ENCODE results near the gene KRTAP5-5.

Gene KRTAP5-5

GRCh38 chr11:1630271-1630670 is 696 bp downstream of the KRTAP5-5 start:
- no peak for TF ChIP-seq CTCF (IDR thresholded peaks at IDR 0.05; ENCODE audit: control extremely low read depth, extremely low read depth, low read depth, missing control alignments)
- ChIA-PET POLR2A (no interaction called here), CTCF (interaction anchor here (1.3 to 4.7 kb wide), 6 partner anchors 9 to 426 kb away, joined by 3 to 30 read pairs (median 6); no protein-coding TSS in a partner anchor)
- DNase-seq (ENCODE audit: extremely low spot score): no peak

GRCh38 chr11:1631066-1631568 is 1.5 kb downstream of the KRTAP5-5 start:
- no peak for TF ChIP-seq CTCF (IDR thresholded peaks at IDR 0.05; ENCODE audit: control extremely low read depth, extremely low read depth, low read depth, missing control alignments)
- DNase-seq (ENCODE audit: extremely low spot score): no peak
- POLR2A ChIA-PET: no interaction called here
- CTCF ChIA-PET: interaction anchor here (1.1 to 4.7 kb wide), 8 partner anchors 8 to 427 kb away, joined by 3 to 30 read pairs (median 6); no protein-coding TSS in a partner anchor

GRCh38 chr11:1632053-1632714 is 2.6 kb downstream of the KRTAP5-5 start:
- DNase-seq (ENCODE audit: extremely low spot score): no peak
- POLR2A ChIA-PET: no interaction called here
- CTCF ChIA-PET: interaction anchor here (1.0 to 4.7 kb wide), 5 partner anchors 9 to 62 kb away, joined by 3 to 30 read pairs (median 6); no protein-coding TSS in a partner anchor
- TF ChIP-seq CTCF (IDR thresholded peaks at IDR 0.05; ENCODE audit: control extremely low read depth, extremely low read depth, low read depth, missing control alignments): no peak

- TF ChIP-seq CTCF (IDR thresholded peaks at IDR 0.05; ENCODE audit: control extremely low read depth, extremely low read depth, low read depth, missing control alignments): no peak
- DNase-seq (ENCODE audit: extremely low spot score): no peak
- ChIA-PET CTCF (interaction anchor here (1.8 to 2.1 kb wide), 2 partner anchors 19 to 59 kb away, joined by 4 to 11 read pairs; no protein-coding TSS in a partner anchor), POLR2A (no interaction called here)
These were observed 4.3 kb downstream of the KRTAP5-5 start for GRCh38 chr11:1633864-1634263.

- no peak for DNase-seq (ENCODE audit: extremely low spot score)
- CTCF ChIA-PET: interaction anchor here (8.4 kb wide), 1 partner anchor 15 kb away, joined by 62 read pairs; no protein-coding TSS in a partner anchor
- TF ChIP-seq CTCF (IDR thresholded peaks at IDR 0.05; ENCODE audit: control extremely low read depth, extremely low read depth, low read depth, missing control alignments): no peak
- POLR2A ChIA-PET: no interaction called here
These were observed 6.8 kb downstream of the KRTAP5-5 start for GRCh38 chr11:1636291-1636950.

- no peak for DNase-seq (ENCODE audit: extremely low spot score)
- CTCF ChIA-PET: interaction anchor here (0.8 to 8.4 kb wide), 5 partner anchors 8 to 364 kb away, joined by 3 to 62 read pairs (median 5); partner anchors contain the start of gene KRTAP5-5
- POLR2A ChIA-PET: no interaction called here
- TF ChIP-seq CTCF (IDR thresholded peaks at IDR 0.05; ENCODE audit: control extremely low read depth, extremely low read depth, low read depth, missing control alignments): no peak
These were observed 8.1 kb downstream of the KRTAP5-5 start for GRCh38 chr11:1637628-1638027.
